CD4-positive, alpha-beta T cell treated with Interferon gamma for 1 hour (primary cell): ENCODE results near the gene MCUB.

Experiments used
- DNase-seq: peaks from one replicate; pipeline ENCODE4 v3.0.0-alpha.2; 2020

The MCUB gene

GRCh38 chr4:109733728-109734127, 173.7 kb downstream of the MCUB start:
- no peak for DNase-seq

GRCh38 chr4:109735566-109736365, 175.7 kb downstream of the MCUB start:
- no peak for DNase-seq
